ENCODE data around the gene DNAH2. TPM values are rescaled to one million over a fixed set of nuclear protein-coding genes. Genes with fewer than 3 reads are reported as not detected.

DNAH2 gene
- total RNA-seq, 1 experiment from 2014 or later: 0.15 TPM

DNA sequence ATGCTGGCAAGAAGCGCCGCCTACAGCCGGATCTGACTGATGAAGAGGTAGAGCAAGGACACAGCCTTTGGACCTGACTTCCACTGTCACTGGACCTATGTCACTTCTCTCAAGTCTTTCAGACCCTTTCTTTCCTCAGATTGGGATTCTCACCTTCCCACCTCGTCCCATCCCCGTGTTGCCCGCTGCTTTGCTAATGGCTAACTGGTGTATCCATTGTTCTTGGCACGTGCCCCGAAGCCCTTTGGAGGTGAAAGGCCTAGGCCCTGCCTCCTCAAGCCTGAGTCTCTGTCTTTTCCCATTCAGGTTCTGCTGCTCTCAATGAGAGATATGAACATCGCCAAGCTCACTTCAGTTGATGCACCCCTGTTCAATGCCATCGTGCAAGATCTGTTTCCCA is 63.2 kb downstream of the DNAH2 start:
- Histone ChIP-seq H3K27me3 (ENCODE audit: insufficient read depth, low read length) (no peaks in the 10 kb centered on the region), H2BK15ac (ENCODE audit: low read depth, low read length) (no peak overlapping the region), H3K9ac (ENCODE audit: extremely low read depth, insufficient read length, low read length) (no peak overlapping the region), H3T11ph (ENCODE audit: low read length) (no peak overlapping the region), H3K18ac (ENCODE audit: insufficient read length, low read depth, low read length) (no peak overlapping the region), H2AFZ (ENCODE audit: low read length) (no peak overlapping the region), H2AK5ac (ENCODE audit: insufficient read length, low read length) (no peak overlapping the region), H3K14ac (ENCODE audit: insufficient read depth, low read length) (no peak overlapping the region), H3K56ac (ENCODE audit: insufficient read length, low read depth, low read length) (no peak overlapping the region), H3K27ac (ENCODE audit: insufficient read length, low read depth, low read length) (no peak overlapping the region), H3K79me1 (ENCODE audit: insufficient read depth, low read depth, low read length, poor library complexity, severe bottlenecking) (no peaks in the 10 kb centered on the region), H3K9me3 (ENCODE audit: control insufficient read depth, low read depth, low read length) (no peaks in the 10 kb centered on the region), H4K91ac (ENCODE audit: insufficient read length, low read depth, low read length) (no peak overlapping the region), H2BK20ac (ENCODE audit: low read depth, low read length, poor library complexity, severe bottlenecking) (no peak overlapping the region), H3K23ac (ENCODE audit: insufficient read length, low read depth, low read length) (no peak overlapping the region), H2BK12ac (ENCODE audit: insufficient read length, low read depth, low read length) (no peak overlapping the region), H2BK120ac (ENCODE audit: low read depth, low read length, poor library complexity, severe bottlenecking) (no peak overlapping the region), H2BK5ac (ENCODE audit: insufficient read length, low read length) (no peak overlapping the region), H4K5ac (ENCODE audit: insufficient read length, low read depth, low read length) (no peak overlapping the region), H3K79me2 (ENCODE audit: insufficient read depth, low read length) (no peaks in the 10 kb centered on the region), H3K4me1 (ENCODE audit: insufficient read depth, low read length) (no peaks in the 10 kb centered on the region), H3K4ac (ENCODE audit: low read depth, low read length) (no peak overlapping the region), H4K8ac (replicated peaks; ENCODE audit: insufficient read length, low read depth, low read length) (no peak overlapping the region), H4K20me1 (ENCODE audit: control insufficient read depth, insufficient read depth, insufficient read length) (no peaks in the 10 kb centered on the region), H3K4me2 (ENCODE audit: insufficient read depth, insufficient read length, low read length) (no peak overlapping the region), H3K23me2 (ENCODE audit: insufficient read length, low read depth, low read length, poor library complexity, severe bottlenecking) (no peaks in the 10 kb centered on the region)
- WGBS (ENCODE audit: extremely low coverage, insufficient read length, low lambda C conversion rate): no CpG with 5 or more reads among the region's 10 CpGs
- Mint-ChIP-seq H3K4me3 (no peak overlapping the region), H3K9me3 (no peaks in the 10 kb centered on the region), H3K27ac (no peak overlapping the region), H3K4me1 (no peaks in the 10 kb centered on the region), H3K27me3 (ENCODE audit: low read depth) (peaks cover 16% of the 10 kb centered on the region), H3K36me3 (ENCODE audit: insufficient read depth in 1 of 3, low read depth in 3 of 3) (no peaks in the 10 kb centered on the region)
- TF ChIP-seq CTCF (conservative IDR thresholded peaks at IDR 0.05): no peak
- no peak for DNase-seq
